ENCODE data around the gene DNAH12.
"Not testable (repeated sequence)": the region's sequence is repeated elsewhere in the genome, so short reads cannot be mapped to it uniquely, and the experiment has no call there.

The DNAH12 gene

DNA sequence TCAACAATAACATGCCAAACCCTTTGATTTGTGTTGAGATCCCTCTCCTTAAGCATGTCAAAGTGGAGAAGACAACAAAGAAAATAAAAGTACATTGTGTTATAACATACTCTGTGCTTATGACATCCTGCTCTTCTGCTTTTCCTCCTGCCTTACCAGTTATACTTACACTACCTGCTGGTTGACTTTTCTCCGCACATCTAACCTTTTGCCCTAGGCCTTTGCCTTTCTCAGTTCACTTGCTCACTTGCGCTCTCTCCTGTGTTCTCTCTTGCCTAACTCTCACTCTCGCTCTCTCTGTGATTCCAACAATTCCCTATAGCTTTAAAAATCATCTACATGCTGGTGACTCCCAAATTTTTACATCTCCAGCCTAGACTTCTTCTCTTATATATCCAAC, 5.7 kb downstream of the DNAH12 start:
- no peak for DNase-seq

DNA sequence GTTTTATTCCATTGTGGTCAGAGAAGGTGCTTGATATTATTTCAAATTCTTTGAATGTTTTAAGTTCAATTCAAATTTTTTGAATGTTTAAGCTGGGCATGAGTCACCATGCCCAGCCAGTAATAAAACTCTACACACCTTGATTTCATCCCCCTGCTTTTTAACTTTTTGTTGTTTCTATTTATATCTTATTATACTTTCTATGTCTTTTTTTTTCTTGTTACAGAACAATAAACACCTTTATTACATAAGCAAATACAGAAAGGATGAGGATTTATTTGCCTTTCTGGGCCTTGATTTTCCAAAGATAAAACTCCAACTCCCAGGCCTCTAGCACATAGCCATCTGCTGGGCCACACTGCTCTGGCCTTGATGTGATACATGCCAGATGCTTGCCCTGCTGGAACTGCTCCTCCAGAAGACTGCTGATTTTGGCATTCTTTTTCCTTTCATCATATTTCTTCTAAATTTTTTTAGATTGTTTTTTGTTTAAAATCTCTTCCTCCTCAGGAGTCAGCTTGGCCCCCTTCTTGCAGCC, 14.0 kb downstream of the DNAH12 start:
- DNase-seq: no peak

DNA sequence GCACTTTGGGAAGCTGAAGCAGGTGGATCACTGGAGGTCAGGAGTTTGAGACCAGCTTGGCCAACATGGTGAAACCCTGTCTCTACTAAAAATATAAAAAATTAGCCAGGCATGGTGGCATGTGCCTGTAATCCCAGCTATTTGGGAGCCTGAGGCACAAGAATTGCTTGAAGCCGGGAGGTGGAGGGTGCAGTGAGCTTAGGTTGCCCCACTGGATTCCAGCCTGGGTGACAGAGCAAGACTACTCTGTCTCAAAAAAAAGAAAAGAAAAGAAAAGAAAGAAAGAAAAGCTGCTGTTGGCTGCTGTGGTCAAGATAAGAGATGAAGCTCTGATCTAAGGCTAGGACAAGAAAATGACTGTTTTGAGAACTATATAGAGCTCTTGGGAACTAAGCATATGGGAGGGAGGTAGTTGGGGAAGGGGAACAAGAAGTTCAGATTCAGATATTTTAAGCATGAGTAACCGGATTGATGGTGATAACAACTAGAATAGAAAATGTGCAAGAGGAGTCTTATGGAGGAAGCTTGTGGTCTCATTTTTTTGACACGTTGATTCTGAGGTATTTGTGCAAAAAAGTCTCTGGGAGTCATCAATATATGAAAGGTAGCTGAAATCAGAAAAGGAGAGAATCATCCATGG, 25.7 kb downstream of the DNAH12 start:
- DNase-seq: no peak

DNA sequence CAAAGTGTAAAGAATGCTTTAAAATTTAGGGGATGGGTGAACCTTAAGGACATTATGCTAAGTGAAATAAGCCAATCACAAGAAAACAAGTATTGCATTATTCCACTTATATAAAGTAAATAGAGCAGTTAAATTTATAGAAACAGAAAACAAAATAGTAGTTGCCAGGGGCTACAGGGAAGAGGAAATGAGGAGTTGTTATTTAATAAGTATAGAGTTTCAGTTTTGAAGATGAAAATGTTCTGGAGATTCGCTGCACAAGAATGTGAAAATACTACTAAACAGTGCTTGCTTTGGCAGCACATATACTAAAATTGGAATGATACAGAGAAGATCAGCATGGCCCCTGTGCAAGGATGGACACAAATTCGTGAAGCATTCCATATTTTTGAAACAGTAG, 32.0 kb downstream of the DNAH12 start:
- no peak for DNase-seq

DNA sequence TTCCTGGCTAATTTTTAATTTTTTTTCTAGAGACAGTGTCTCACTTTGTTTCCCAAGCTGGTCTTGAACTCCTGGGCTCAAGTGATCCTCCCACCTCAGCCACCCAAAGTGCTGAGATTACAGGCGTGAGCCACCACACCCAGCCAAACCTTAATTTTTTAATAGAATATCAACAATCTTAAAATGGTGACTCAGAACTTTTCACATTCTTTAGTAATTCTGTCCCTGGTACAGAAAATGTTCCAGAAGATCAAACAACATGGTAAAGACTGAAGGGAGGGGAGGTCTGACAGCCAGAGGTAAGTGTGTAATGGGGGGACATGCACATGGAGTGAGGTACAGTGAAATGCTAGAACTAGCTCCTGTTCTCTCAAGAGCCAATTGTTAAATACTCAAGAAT, 38.2 kb downstream of the DNAH12 start:
- DNase-seq: no peak

DNA sequence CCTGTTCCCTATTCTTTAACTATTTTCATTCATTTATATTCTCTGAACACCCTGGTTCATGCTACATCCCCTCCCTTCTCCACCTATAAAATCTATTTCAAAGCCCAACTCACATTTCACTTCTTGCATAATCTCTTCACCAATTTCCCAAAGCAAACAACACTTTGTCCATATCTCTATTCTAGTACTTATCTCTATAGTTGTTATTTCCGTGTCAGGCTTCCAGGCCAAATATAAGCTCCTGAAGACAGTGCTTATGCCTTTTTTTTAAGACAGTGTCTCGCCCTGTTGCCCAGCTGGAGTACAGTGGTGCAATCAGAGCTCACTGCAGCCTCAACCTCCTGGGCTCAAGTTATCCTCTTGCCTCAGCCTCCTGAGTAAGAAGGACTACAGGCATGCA, 43.6 kb downstream of the DNAH12 start:
- no peak for DNase-seq

DNA sequence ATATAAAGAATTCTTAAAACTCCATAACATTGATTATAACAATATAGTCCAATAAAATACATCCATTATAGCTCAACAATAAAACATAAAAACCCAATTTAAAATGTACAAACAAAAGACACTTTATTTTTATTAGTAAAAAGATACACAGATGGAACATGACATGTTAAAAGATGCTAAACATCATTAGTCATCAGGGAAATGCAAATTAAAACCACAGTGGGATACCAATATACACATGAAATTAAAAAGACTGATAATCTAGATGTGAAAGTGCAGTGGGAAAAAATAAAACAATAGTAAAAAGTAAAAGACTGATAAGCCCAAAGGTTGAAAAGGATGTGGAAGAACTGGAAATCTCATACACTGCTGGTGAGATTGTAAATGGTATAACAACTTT, 46.2 kb downstream of the DNAH12 start:
- no peak for DNase-seq

DNA sequence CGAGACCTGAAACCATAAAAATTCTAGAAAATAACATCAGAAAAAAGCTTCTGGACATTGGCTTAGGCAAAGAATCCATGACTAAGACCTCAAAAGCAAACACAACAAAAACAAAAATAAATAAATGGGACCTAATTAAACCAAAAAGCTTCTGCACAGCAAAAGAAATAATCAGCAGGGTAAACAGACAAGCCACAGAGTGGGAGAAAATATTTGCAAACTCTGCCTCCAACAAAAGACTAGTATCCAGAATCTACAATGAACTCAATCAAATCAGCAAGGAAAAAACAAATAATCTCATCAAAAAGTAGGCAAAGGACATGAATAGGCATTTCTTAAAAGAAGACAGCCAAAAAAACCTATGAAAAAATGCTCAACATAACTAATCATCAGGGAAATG, 59.6 kb downstream of the DNAH12 start:
- no peak for DNase-seq

DNA sequence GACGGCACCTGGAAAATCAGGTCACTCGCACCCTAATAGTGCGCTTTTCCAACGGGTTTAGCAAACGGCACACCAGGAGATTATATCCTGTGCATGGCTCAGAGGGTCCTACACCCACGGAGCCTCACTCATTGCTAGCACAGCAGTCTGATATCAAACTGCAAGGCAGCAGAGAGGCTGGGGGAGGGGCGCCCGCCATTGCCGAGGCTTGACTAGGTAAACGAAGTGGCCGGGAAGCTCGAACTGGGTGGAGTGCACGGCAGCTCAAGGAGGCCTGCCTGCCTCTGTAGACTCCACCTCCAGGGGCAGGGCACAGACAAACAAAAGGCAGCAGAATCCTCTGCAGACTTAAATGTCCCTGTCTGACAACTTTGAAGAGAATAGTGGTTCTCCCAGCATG, 67.0 kb downstream of the DNAH12 start:
- not testable (repeated sequence) for DNase-seq

DNA sequence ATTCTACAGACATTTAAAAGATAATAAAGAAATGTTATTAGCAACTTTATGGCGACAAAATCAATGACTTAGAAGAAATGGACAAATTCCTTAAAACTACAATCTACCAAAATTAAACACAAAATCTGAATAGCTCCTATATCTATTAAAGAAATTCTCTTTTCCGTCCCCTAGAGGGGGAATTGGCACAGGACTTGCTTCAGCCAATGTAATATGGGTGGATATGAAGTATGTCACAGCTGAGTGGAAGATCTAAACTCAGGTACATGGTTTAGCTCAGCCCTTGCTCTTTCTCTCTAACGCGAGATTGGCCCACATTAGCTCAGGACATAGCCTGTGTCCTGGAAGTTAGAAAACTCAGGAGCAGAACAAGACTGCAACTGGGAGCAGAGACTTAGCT, 79.3 kb downstream of the DNAH12 start:
- DNase-seq: no peak

DNA sequence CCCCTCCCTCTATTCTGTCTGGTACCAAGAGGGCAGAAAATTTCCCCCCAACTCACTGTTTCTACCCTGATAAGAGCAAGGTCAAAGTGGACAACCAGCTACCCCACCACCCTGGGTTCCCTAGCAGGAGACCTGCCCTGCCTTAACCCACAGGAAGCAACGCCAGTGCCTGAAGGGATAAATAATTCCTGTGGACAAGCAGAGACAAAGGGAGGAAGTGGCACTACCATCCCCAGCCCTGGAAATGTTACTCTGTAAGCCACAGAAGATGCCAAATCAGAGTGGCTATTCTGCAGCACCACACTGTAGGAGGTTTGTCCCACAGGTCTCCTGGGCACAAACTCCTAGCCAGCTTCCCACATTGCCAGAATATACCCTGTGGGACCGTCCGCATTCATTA, 80.1 kb downstream of the DNAH12 start:
- DNase-seq: no peak

DNA sequence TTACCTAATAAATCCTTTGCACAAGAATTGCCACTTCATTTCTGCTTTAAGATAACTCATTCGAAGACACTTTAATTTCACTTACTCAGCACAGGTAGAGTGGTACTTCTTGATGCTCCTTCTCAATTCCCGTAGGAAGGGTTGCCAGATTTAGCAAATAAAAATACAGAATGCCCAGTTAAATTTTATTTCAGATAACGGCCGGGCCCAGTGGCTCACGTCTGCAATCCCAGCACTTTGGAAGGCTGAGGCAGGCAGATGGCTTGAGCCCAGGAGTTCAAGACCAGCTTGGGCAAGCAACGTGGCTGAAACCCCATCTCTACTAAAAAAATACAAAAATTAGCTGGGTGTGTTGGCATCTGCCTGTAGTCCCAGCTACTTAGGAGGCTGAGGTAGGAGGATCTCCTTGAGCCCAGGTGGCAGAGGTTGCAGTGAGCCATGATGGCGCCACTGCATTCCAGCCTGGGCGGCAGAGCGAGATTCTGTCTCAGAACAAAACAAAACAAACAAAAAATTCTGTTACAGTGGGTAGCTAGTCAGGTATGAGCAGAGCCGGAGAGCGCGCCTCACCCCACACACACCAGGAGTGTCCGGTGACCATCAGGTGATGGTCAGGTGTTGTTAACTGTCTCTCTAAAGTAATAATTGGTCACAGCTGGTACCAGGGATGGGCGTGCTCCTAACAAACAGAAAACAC, 92.8 kb downstream of the DNAH12 start:
- no peak for DNase-seq

DNA sequence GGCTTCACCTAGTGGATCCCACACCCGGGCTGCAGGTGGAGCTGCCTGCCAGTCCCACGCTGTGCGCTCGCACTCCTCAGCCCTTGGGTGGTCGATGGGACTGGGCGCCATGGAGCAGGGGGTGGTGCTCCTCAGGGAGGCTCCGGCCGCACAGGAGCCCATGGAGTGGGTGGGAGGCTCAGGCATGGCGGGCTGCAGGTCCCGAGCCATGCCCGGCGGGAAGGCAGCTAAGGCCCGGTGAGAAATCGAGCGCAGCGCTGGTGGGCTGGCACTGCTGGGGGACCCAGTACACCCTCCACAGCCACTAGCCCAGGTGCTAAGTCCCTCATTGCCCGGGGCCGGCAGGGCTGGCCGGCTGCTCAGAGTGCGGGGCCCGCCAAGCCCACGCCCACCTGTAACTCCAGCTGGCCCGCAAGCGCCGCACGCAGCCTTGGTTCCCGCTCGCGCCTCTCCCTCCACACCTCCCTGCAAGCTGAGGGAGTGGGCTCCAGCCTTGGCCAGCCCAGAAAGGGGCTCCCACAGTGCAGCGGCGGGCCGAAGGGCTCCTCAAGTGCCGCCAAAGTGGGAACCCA, 94.8 kb downstream of the DNAH12 start:
- not testable (repeated sequence) for DNase-seq

DNA sequence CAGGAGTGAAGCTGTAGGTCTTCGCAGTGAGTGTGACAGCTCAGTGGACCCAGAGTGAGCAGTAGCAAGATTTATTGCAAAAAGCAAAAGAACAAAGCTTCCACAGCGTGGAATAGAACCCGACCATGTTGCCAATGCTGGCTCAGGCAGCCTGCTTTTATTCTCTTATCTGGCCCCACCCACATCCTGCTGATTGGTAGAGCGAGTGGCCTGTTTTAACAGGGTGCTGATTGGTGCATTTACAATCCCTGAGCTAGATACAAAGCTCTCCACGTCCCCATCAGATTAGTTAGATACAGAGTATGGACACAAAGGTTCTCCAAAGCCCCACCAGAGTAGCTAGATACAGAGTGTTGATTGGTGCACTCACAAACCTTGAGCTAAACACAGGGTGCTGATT, 95.7 kb downstream of the DNAH12 start:
- DNase-seq: not testable (repeated sequence)

DNA sequence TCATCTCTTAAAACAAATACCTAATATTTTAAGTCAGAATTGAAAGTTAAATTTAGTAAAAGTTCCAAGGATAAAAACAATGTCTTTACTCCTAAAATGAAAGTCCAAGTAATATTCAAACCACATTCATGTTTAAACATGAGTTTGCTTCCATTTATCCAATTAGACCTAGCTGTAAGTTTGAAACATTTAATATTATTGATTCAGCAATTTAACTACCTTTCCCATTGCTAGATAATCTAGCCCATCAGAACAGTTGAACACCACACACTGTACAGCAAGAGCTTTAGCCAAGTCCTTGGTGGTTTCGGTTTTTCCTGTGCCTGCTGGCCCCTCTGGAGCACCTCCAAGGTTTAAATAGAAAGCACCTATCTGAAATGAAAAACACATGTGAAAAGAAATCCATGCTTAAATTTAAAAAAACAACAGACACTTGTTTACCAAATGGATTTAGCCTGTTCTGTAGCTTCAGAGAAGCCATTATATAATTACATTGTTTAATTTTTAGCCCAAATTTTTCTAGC, 97.8 kb downstream of the DNAH12 start:
- DNase-seq: no peak

DNA sequence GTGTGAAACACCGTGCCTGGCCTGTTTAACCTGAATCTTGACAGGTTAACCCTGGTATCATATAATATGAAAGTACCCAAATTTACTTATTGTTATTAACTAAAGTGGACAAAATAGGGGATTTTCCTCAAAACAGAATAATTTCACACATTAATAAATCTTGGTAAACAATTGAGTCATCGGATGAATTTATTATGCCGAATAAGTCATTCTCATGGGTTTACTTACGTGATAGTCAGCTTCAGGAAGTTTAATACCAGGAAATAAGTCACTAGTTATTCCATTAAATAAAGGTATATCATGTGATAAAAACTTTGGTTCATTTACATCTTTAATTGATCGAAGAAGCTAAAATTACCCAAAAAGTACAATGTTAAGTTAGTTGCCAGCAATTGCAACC, 99.7 kb downstream of the DNAH12 start:
- DNase-seq: no peak

DNA sequence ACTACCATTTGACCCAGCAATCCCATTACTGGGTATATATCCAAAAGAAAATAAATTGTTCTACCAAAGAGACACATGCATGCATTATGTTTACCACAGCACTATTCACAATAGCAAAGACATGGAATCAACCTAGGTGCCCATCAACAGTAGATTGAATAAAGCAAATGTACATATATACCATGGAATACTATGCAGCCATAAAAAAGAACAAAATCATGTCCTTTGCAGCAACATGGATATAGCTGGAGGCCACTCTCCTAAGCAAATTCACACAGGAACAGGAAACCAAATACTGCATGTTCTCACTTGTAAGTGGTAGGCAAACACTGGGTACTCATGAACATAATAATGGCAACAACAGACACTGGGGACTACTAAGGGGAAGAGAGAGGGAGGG, 104.0 kb downstream of the DNAH12 start:
- DNase-seq: not testable (repeated sequence)

DNA sequence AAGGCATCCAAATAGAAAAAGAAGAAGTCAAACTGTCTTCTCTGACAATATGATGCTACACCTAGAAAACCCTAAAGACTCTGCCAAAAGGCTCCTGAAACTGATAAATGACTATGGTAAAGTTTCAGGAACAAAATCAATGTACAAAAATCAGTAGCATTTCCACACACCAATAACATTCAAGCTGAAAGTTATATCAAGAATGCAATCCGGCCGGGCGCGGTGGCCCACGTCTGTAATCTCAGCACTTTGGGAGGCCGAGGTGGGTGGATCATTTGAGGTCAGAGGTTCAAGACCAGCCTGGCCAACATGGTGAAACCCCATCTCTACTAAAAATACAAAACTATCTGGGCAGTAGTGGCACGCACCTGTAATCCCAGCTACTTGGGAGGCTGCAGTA, 105.7 kb downstream of the DNAH12 start:
- DNase-seq: not testable (repeated sequence)

DNA sequence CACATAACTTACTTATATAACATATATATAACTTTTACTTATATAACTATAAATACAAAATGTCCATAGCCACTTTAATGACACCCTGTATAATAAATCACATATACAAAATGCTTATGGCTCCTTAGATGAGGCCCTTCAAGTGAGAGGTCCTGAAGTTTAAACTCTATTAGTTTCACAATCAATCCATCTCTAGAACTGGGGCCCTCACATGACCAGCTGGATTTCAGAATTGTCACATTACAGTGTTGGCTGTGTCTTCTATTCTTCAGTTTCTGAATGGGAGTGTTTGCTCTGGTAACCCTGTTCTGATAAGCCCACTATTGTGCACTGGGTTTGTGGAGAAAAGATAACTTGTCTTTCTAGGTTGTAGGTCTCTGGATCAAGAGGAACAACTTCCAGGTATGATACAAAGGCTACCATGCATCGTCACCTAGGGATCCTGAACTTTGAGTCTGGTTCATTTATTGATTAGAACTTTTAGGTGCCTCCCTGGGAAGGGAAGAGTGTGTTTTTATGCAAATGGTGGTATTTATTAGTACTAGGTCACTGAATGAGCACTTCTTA, 107.9 kb downstream of the DNAH12 start:
- DNase-seq: no peak

DNA sequence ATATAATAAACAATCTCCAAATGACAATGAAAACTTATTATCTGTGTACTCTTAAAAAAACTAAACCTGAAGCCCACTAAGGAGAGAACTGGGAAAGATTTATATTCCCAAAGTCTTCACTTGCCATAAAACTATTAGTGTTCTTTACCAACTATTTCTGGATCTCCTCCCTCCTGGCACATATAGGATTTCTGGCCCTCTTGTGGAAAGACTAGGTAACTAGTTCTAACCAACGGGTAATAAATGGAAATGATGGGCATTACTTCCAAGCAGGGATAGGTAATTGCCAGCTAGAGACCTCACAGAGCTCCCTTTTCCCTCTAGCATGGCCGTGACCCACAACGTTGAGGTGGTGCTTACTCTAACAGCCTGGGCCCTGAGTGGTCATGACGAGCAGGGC, 110.1 kb downstream of the DNAH12 start:
- DNase-seq: no peak

DNA sequence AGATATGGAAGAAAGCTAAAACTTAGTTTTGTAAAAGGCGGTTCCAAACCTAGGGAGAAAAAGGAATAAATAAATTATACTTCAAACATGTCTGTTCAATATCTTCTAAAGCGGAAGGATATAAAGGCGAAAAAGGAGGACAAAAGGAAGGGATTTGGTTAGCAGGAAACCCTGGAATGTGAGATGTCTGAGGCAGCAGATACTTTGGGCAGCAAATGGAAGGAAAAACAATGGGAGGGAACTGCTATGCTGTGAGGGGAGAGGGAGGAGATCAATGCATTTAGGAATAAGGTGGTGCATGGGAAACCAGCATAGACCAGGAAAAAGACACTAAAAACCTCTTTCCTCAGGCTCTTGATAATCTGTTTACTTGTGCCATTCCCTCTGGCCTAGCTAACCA, 120.8 kb downstream of the DNAH12 start:
- no peak for DNase-seq

DNA sequence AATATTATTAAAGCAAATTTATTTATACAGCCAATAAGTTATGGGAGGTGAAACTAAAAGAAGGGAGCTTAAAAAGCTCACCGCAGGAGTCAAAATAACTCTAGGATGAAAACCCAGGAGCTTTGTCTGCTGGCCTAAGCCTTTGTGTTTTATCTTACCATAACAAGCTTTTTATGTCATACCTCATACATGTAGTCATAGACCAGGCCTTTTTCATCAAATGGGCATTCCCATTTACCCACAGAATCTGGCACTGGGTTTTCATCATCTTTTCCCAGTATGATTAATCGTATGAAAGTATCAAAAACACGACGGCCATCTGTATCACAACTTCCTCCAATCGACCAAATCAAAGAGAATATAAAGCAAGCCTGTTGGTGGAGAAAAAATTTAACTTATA, 122.8 kb downstream of the DNAH12 start:
- DNase-seq: no peak

DNA sequence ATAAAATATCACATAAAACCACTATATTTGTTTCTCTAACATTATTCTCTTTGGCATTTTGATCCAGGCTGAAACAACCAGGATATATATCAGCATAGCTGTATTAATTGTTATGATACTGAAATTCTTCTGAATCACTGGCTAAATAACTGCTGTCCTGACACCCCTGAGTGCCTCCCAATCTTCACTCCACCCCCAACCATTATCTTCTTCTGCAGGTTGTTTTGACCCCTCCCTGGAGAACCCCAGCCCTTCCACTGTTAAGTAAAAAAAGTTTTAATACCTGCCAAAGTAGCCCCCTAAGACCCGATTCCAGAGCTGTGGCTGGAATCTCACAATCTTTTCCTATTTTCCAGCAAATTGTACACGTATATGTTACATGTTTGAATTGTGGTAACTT, 124.1 kb downstream of the DNAH12 start:
- no peak for DNase-seq

DNA sequence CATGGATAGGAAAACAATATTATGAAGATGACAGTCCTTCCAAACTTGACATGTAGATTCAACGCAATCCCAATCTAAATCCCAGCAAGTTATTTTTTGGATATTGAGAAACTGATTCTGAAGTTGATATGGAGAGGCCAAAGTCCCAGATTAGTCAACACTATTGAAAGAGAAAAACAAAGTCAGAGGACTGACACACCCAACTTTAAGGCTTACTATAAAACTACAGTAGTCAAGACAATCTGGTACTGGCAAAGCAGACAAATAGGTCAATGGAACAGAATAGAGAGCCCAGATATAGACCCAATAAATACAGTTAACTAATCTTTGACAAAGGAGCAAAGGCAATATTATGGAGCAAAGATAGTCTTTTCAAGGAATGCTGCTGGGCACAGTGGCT, 132.4 kb downstream of the DNAH12 start:
- DNase-seq: no peak
